Putamen (tissue), 1 donor: ENCODE results near the gene CDC42EP3.

Experiments used
- DNase-seq: peaks from one replicate; pipeline ENCODE4 v3.0.0-alpha.2; 2016; ENCODE audit warnings: low spot score

The CDC42EP3 gene

GRCh38 chr2:37636381-37637066 lies 34.9 kb downstream of the CDC42EP3 start:
- DNase-seq, result no peak

- peak; percentile 22 for DNase-seq
These were observed 35.7 kb downstream of the CDC42EP3 start for GRCh38 chr2:37635504-37636380.

GRCh38 chr2:37634914-37635503 lies 36.4 kb downstream of the CDC42EP3 start:
- DNase-seq, result no peak

- DNase-seq, result no peak
These were observed 37.6 kb downstream of the CDC42EP3 start for GRCh38 chr2:37633845-37634244.

GRCh38 chr2:37633234-37633633 lies 38.2 kb downstream of the CDC42EP3 start:
- DNase-seq, result no peak

GRCh38 chr2:37632310-37632709 lies 39.1 kb downstream of the CDC42EP3 start:
- no peak for DNase-seq

GRCh38 chr2:37631698-37632097 lies 39.7 kb downstream of the CDC42EP3 start:
- DNase-seq, result no peak

- no peak for DNase-seq
These were observed 40.1 kb downstream of the CDC42EP3 start for GRCh38 chr2:37631292-37631691.

GRCh38 chr2:37630776-37631175 lies 40.7 kb downstream of the CDC42EP3 start:
- DNase-seq, result no peak

- no peak for DNase-seq
These were observed 41.1 kb downstream of the CDC42EP3 start for GRCh38 chr2:37630301-37630700.

GRCh38 chr2:37629529-37629928 lies 41.9 kb downstream of the CDC42EP3 start:
- DNase-seq, result no peak

- DNase-seq, result no peak
These were observed 43.7 kb downstream of the CDC42EP3 start for GRCh38 chr2:37627710-37628109.

- no peak for DNase-seq
These were observed 45.5 kb downstream of the CDC42EP3 start for GRCh38 chr2:37625796-37626571.

GRCh38 chr2:37625156-37625555 lies 46.3 kb downstream of the CDC42EP3 start:
- DNase-seq, result no peak

GRCh38 chr2:37623971-37624900 lies 47.2 kb downstream of the CDC42EP3 start:
- no peak for DNase-seq

- no peak for DNase-seq
These were observed 48.0 kb downstream of the CDC42EP3 start for GRCh38 chr2:37623406-37623805.

- DNase-seq, result no peak
These were observed 48.9 kb downstream of the CDC42EP3 start for GRCh38 chr2:37622450-37623100.

- DNase-seq, result no peak
These were observed 50.2 kb downstream of the CDC42EP3 start for GRCh38 chr2:37621199-37621598.

- peak; percentile 56 for DNase-seq
These were observed 51.5 kb downstream of the CDC42EP3 start for GRCh38 chr2:37619959-37620300.

GRCh38 chr2:37619230-37619958 lies 52.0 kb downstream of the CDC42EP3 start:
- DNase-seq, result no peak
